HCT116 (cell line): ENCODE data around the gene ASB15.

Experiments used
- EZH2 ChIP-seq: fragments of 200-600 bp; sonication (generic); IDR thresholded peaks from 2 replicates; pipeline ENCODE4 v1.6.1; 2017; ENCODE audit warnings: antibody characterized with exemption, mixed run types
- EZH2phosphoT487 ChIP-seq: fragments of 200-600 bp; IDR thresholded peaks from 2 replicates; pipeline ENCODE4 v1.6.1; 2018; ENCODE audit warnings: antibody characterized with exemption, borderline replicate concordance
- FOSL1 ChIP-seq: IDR thresholded peaks from 2 replicates; pipeline ENCODE4 v1.6.1; 2012; ENCODE audit warnings: low read depth
- POLR2A ChIP-seq: IDR thresholded peaks from 2 replicates; pipeline ENCODE4 v1.7.0; 2011; ENCODE audit warnings: borderline replicate concordance; ENCODE audit not compliant: insufficient read depth, insufficient read length; ENCODE audit errors: extremely low read depth
- TF ChIP-seq, protein P1 (sequence below), 3 experiments: fragments of 200-600 bp in 1 of 3; sonication (generic) in 1 of 3; IDR thresholded peaks in 2 of 3; conservative IDR thresholded peaks in 1 of 3; 2 replicates each; pipeline ENCODE4 v1.5.1; 2012 to 2017; ENCODE audit warnings: low read depth in 2 of 3, low read length in 2 of 3, antibody characterized with exemption in 1 of 3, borderline replicate concordance in 1 of 3, control low read depth in 1 of 3, mild to moderate bottlenecking in 1 of 3, mixed read lengths in 1 of 3, mixed run types in 1 of 3, moderate library complexity in 1 of 3; ENCODE audit not compliant: insufficient read depth in 1 of 3

DNA sequence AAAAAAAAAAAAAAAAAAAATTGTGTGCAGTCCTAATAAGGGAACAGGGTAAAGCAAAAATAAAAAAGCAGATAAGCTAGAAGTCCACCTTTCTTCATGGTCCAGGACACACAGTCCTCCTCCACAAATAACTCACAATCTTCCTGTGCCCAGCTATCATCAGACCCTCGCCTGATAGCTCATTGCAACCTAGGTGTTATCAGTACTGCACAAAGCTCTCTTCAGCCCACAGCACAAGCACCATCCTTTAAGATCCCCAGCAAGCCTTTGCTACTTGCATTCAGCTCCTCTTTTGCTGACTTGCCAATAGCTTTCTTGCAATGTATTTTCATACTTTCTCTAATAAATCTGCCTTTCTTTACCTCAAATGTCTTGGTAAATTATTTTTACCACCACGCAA, 49.0 kb upstream of the ASB15 start:
- TF ChIP-seq POLR2A (no peak), EZH2 (no peak), FOSL1 (no peak), EZH2phosphoT487 (no peak)
- TF ChIP-seq, protein P1, sequence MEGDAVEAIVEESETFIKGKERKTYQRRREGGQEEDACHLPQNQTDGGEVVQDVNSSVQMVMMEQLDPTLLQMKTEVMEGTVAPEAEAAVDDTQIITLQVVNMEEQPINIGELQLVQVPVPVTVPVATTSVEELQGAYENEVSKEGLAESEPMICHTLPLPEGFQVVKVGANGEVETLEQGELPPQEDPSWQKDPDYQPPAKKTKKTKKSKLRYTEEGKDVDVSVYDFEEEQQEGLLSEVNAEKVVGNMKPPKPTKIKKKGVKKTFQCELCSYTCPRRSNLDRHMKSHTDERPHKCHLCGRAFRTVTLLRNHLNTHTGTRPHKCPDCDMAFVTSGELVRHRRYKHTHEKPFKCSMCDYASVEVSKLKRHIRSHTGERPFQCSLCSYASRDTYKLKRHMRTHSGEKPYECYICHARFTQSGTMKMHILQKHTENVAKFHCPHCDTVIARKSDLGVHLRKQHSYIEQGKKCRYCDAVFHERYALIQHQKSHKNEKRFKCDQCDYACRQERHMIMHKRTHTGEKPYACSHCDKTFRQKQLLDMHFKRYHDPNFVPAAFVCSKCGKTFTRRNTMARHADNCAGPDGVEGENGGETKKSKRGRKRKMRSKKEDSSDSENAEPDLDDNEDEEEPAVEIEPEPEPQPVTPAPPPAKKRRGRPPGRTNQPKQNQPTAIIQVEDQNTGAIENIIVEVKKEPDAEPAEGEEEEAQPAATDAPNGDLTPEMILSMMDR (IDR thresholded peaks at IDR 0.05 in 2 of 3, conservative IDR thresholded peaks at IDR 0.05 in 1 of 3; ENCODE audit: borderline replicate concordance in 1 of 3, insufficient read depth in 1 of 3, low read depth in 2 of 3, low read length in 2 of 3), result no peak
